Endothelial cell (in vitro differentiated cells): Measurements from ENCODE around the gene MYH7B. TPM values are rescaled to one million over a fixed set of nuclear protein-coding genes. Genes with fewer than 3 reads are reported as not detected.

Source experiments
- DNase-seq: peaks from one replicate; pipeline ENCODE4 v3.0.0; 2021; ENCODE audit warnings: low spot score
- H3K27ac Mint-ChIP-seq: one replicate; pipeline ENCODE4 v1.8.0; 2021; ENCODE audit warnings: mixed read lengths, inconsistent platforms; ENCODE audit not compliant: unreplicated experiment
- H3K27me3 Mint-ChIP-seq: one replicate; pipeline ENCODE4 v1.8.0; 2021; ENCODE audit warnings: mild to moderate bottlenecking, moderate library complexity, mixed read lengths, inconsistent platforms; ENCODE audit not compliant: unreplicated experiment
- H3K36me3 Mint-ChIP-seq: one replicate; pipeline ENCODE4 v1.8.0; 2021; ENCODE audit warnings: mild to moderate bottlenecking, low read depth, mixed read lengths, inconsistent platforms; ENCODE audit not compliant: unreplicated experiment
- H3K4me1 Mint-ChIP-seq: one replicate; pipeline ENCODE4 v1.8.0; 2021; ENCODE audit warnings: mild to moderate bottlenecking, mixed read lengths, inconsistent platforms; ENCODE audit not compliant: unreplicated experiment
- H3K4me3 Mint-ChIP-seq: one replicate; pipeline ENCODE4 v1.8.0; 2021; ENCODE audit warnings: mild to moderate bottlenecking, mixed read lengths, inconsistent platforms; ENCODE audit not compliant: unreplicated experiment
- H3K9me3 Mint-ChIP-seq: one replicate; pipeline ENCODE4 v1.8.0; 2021; ENCODE audit warnings: mixed read lengths, inconsistent platforms; ENCODE audit not compliant: unreplicated experiment
- CTCF ChIP-seq: fragments of 200-600 bp; sonication (generic); IDR thresholded peaks from one replicate; pipeline ENCODE4 v1.5.0; 2021; ENCODE audit warnings: antibody characterized with exemption; ENCODE audit not compliant: unreplicated experiment
- total RNA-seq: library from RNA; stranded (reverse); fragmentation: NEBNext Ultra II Directional; extraction: Animal tissue kit (Norgen Biotek cat#: 25700); gene quantifications from one replicate; pipeline ENCODE4 v1.2.1, GENCODE V29; 2021; ENCODE audit not compliant: unreplicated experiment

MYH7B gene
- total RNA-seq, 1 donor from 2014 or later, result 0.51 TPM

GRCh38 chr20:34986311-34987287 is 30.9 kb downstream of the MYH7B start:
- H3K9me3 Mint-ChIP-seq, result no peaks in the 10 kb centered on the region
- no peak overlapping the region for H3K4me3 Mint-ChIP-seq
- H3K4me1 Mint-ChIP-seq, result peaks cover 23% of the 10 kb centered on the region
- no peak for TF ChIP-seq CTCF
- peaks cover 12% of the 10 kb centered on the region for H3K36me3 Mint-ChIP-seq
- H3K27ac Mint-ChIP-seq, result no peak overlapping the region
- DNase-seq, result no peak
- peaks cover 17% of the 10 kb centered on the region for H3K27me3 Mint-ChIP-seq

DNA sequence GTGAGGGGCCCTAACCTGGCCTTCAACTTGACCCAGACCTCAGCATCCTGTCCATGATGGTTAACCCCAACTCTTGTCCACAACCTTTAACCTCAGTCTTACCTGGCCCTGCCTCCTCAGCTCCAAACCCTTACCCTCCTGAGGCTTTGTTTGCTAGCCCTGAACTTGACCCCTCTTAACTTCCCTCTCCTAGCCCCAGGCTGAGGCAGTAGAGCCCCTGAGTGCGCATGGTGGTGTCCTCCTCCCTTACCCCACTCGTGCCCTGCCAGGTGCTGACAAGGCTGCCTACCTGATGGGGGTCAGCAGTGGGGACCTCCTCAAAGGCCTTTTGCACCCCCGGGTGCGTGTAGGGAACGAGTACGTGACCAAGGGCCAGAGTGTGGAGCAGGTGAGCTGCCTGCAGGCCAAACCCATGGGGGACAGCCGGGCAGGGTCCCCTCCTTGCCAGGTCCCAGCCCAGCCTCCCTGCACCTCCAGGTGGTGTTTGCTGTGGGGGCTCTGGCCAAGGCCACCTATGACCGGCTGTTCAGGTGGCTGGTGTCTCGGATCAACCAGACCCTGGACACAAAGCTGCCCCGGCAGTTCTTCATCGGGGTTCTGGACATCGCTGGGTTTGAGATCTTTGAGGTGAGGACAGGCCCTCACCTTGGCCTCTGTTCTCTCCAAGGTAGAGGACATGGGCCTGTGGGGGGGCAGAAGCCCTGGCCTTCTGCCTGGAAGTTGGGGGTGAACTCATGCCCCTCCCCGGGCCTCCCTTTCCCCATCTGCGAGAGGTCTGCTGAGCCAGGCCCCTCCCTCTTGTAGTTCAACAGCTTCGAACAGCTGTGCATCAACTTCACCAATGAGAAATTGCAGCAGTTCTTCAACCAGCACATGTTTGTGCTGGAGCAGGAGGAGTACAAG is 31.9 kb downstream of the MYH7B start:
- no peaks in the 10 kb centered on the region for H3K9me3 Mint-ChIP-seq
- H3K27ac Mint-ChIP-seq, result peak overlapping the region; percentile 15
- peaks cover 17% of the 10 kb centered on the region for H3K27me3 Mint-ChIP-seq
- peaks cover 23% of the 10 kb centered on the region for H3K4me1 Mint-ChIP-seq
- no peak overlapping the region for H3K4me3 Mint-ChIP-seq
- no peak for TF ChIP-seq CTCF
- no peak for DNase-seq
- peaks cover 14% of the 10 kb centered on the region for H3K36me3 Mint-ChIP-seq

DNA sequence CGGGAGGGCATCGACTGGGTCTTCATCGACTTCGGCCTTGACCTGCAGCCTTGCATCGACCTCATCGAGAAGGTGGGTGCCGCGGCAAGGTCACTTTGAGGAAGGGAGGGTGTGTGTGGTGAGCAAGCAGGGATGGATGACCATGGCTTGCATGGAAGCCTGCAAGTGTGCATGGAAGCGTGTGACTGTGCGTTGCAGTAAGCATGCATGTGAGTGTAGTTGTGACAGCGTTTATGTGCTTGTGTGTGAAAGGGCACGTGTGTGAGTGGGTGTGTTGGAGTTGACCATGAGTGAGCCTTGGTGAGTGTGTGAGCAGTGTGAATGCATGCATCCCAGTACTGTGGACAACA is 32.5 kb downstream of the MYH7B start:
- Mint-ChIP-seq H3K27ac (peak overlapping the region; percentile 15), H3K27me3 (peaks cover 17% of the 10 kb centered on the region), H3K4me1 (peaks cover 22% of the 10 kb centered on the region), H3K4me3 (no peak overlapping the region), H3K9me3 (no peaks in the 10 kb centered on the region), H3K36me3 (peaks cover 14% of the 10 kb centered on the region)
- no peak for TF ChIP-seq CTCF
- no peak for DNase-seq

DNA sequence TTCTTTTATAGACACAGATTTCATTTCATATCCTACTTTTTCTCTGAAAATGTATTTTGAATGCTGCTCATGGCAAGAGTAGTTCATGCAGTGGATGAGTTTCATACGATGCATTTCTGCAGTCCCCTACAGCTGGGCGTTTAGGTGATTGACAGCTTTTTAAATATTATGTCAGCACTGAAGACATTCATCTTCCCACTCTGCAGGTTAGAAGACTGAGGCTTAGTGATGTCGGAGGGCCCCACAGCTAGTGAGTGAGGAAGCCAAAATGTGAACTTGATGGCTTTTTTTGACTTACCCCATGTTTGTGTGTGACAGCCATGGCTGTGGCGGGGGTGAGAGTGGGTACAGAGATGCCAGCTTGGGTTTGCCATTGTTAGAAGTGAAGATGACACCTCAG is 33.5 kb downstream of the MYH7B start:
- Mint-ChIP-seq H3K4me1 (peaks cover 14% of the 10 kb centered on the region), H3K27me3 (peaks cover 15% of the 10 kb centered on the region), H3K27ac (no peak overlapping the region), H3K9me3 (no peaks in the 10 kb centered on the region), H3K36me3 (peaks cover 14% of the 10 kb centered on the region), H3K4me3 (no peak overlapping the region)
- no peak for DNase-seq
- no peak for TF ChIP-seq CTCF
